Mesodermal cell (in vitro differentiated cells): Measurements from ENCODE around the gene LRRC8D.

ENCODE experiments used
- H3K27ac ChIP-seq: 2 replicates; pipeline ENCODE4 v1.7.0; 2013; ENCODE audit warnings: mild to moderate bottlenecking, low read depth, low read length, moderate library complexity; ENCODE audit not compliant: severe bottlenecking
- H3K36me3 ChIP-seq: 2 replicates; pipeline ENCODE4 v1.7.1; 2013; ENCODE audit warnings: mild to moderate bottlenecking, low read length, moderate library complexity; ENCODE audit not compliant: control insufficient read depth, insufficient read depth
- H3K4me1 ChIP-seq: one replicate; pipeline ENCODE4 v1.7.1; 2013; ENCODE audit warnings: mild to moderate bottlenecking, low read length; ENCODE audit not compliant: insufficient read depth, control insufficient read depth, poor library complexity, severe bottlenecking
- H3K4me3 ChIP-seq: 2 replicates; pipeline ENCODE4 v1.7.0; 2013; ENCODE audit warnings: low read length, control low read depth, mild to moderate bottlenecking; ENCODE audit not compliant: insufficient read depth, poor library complexity, severe bottlenecking; ENCODE audit errors: extremely low read depth
- H3K9me3 ChIP-seq: 2 replicates; pipeline ENCODE4 v1.7.1; 2013; ENCODE audit warnings: mild to moderate bottlenecking, low read length, moderate library complexity; ENCODE audit not compliant: control insufficient read depth
- WGBS, 2 experiments: methylation state at CpG; one replicate each; pipeline ENCODE4 v1.1.5; 2013; ENCODE audit warnings: missing lambda C conversion rate in 2 of 2; ENCODE audit not compliant: insufficient coverage in 2 of 2; 5-methylcytosine and 5-hydroxymethylcytosine counted together

Gene LRRC8D

GRCh38 chr1:89822109-89822962 lies 1.5 kb downstream of the LRRC8D start:
- no peak overlapping the region for H3K27ac ChIP-seq
- 55 to 62% methylated on average over 15 to 16 of the region's 17 CpGs for WGBS, 2 experiments

GRCh38 chr1:89822999-89823628 lies 2.3 kb downstream of the LRRC8D start:
- 88 to 100% methylated on average over 1 of the region's 4 CpGs for WGBS, 2 experiments
- Histone ChIP-seq H3K36me3 (peaks cover 5% of the 10 kb centered on the region), H3K9me3 (no peaks in the 10 kb centered on the region), H3K27ac (no peak overlapping the region), H3K4me1 (peaks cover 5% of the 10 kb centered on the region), H3K4me3 (no peak overlapping the region)

More at GRCh38 chr1:89822109-89822962, 1.5 kb downstream of the LRRC8D start:
- Histone ChIP-seq H3K9me3 (no peaks in the 10 kb centered on the region), H3K36me3 (peaks cover 5% of the 10 kb centered on the region), H3K4me1 (peaks cover 5% of the 10 kb centered on the region), H3K4me3 (peak overlapping the region; percentile 71)

- Histone ChIP-seq H3K4me3 (no peak overlapping the region), H3K4me1 (peaks cover 5% of the 10 kb centered on the region), H3K27ac (no peak overlapping the region), H3K36me3 (peaks cover 5% of the 10 kb centered on the region), H3K9me3 (no peaks in the 10 kb centered on the region)
- 90 to 95% methylated on average over 4 to 5 of the region's 6 CpGs for WGBS, 2 experiments
Measured at GRCh38 chr1:89823679-89824292, 3.0 kb downstream of the LRRC8D start.

DNA sequence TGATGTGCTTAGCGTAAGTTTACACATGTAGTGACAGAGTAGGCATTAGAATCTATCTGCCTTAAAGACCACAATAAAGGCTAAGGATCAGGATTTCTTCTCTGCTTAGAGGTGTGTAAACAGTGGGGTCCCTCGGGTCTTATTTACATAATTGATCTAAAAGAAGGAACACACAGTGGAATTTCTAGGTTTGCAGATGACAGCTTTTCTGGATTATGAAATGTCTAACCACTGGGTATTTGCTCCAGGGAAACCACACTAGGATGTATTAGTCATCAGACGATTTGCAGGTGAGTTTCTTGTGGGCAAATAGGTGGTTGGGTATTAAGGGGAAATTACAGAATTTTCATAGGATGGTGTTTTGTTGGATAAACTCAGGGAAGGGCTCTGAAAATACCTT lies 5.8 kb downstream of the LRRC8D start:
- H3K4me1 ChIP-seq: peaks cover 11% of the 10 kb centered on the region
- no peak overlapping the region for H3K4me3 ChIP-seq
- no peaks in the 10 kb centered on the region for H3K9me3 ChIP-seq
- peaks cover 5% of the 10 kb centered on the region for H3K36me3 ChIP-seq
- WGBS, 2 experiments: 70 to 100% methylated on average over 2 of the region's 3 CpGs
- H3K27ac ChIP-seq: no peak overlapping the region

- WGBS, 2 experiments: 100% methylated on average over 1 of the region's 3 CpGs; no CpG with 5 or more reads in 1 of the 2 experiments
- Histone ChIP-seq H3K9me3 (no peaks in the 10 kb centered on the region), H3K36me3 (peaks cover 5% of the 10 kb centered on the region), H3K27ac (no peak overlapping the region), H3K4me3 (no peak overlapping the region), H3K4me1 (peaks cover 18% of the 10 kb centered on the region)
Measured at GRCh38 chr1:89827330-89827729, 6.5 kb downstream of the LRRC8D start.

- 100% methylated on average over 1 of the region's 1 CpG for WGBS, 2 experiments
Measured at GRCh38 chr1:89827902-89828301, 7.1 kb downstream of the LRRC8D start.

GRCh38 chr1:89829186-89829585 lies 8.4 kb downstream of the LRRC8D start:
- 100% methylated on average over 2 of the region's 4 CpGs; no CpG with 5 or more reads in 1 of the 2 experiments for WGBS, 2 experiments
- Histone ChIP-seq H3K36me3 (peaks cover 5% of the 10 kb centered on the region), H3K4me3 (no peak overlapping the region), H3K4me1 (peaks cover 24% of the 10 kb centered on the region), H3K9me3 (no peaks in the 10 kb centered on the region), H3K27ac (no peak overlapping the region)

More at GRCh38 chr1:89827902-89828301, 7.1 kb downstream of the LRRC8D start:
- H3K27ac ChIP-seq: no peak overlapping the region
- peaks cover 5% of the 10 kb centered on the region for H3K36me3 ChIP-seq
- H3K4me3 ChIP-seq: no peak overlapping the region
- peaks cover 23% of the 10 kb centered on the region for H3K4me1 ChIP-seq
- no peaks in the 10 kb centered on the region for H3K9me3 ChIP-seq

DNA sequence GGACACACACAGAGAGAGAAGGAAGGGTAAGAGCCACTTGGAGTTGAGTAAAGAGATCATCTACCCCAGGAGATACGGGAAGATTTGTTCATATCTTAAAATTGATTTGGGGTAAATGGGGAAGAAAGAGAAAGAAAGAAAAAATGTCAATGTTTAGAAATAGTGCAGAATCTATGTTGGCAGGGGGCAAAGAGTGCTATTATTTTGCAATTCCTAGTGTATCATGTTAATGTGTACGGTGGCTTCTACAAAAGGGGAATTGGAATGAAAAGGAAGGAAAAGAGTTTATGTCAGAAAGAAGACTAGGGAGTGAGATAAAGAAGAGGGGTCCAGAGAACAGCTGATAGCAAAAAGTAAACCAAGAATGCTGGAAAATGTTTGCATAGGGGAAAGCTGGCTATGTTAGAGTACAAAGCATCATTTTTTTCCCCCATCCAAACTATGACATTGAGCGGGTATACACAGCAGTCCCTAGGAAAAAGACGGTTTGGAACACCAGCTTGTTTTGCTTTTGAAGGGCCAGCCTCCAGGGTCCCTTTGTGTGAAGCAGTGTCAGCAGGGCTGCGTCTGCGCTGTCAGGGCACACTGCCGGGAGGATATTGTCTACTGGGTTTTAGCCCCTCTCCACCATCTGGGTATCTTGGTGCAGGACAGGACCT lies 10.8 kb downstream of the LRRC8D start:
- Histone ChIP-seq H3K36me3 (peaks cover 2% of the 10 kb centered on the region), H3K4me3 (no peak overlapping the region), H3K9me3 (no peaks in the 10 kb centered on the region), H3K27ac (peak overlapping the region; percentile 50), H3K4me1 (peaks cover 25% of the 10 kb centered on the region)
- 35 to 43% methylated on average over 4 to 5 of the region's 7 CpGs for WGBS, 2 experiments

GRCh38 chr1:89832496-89833127 lies 11.8 kb downstream of the LRRC8D start:
- 83 to 90% methylated on average over 3 of the region's 6 CpGs for WGBS, 2 experiments
- no peaks in the 10 kb centered on the region for H3K36me3 ChIP-seq
- H3K4me3 ChIP-seq: no peak overlapping the region
- H3K27ac ChIP-seq: peak overlapping the region; percentile 50
- no peaks in the 10 kb centered on the region for H3K9me3 ChIP-seq
- peaks cover 34% of the 10 kb centered on the region for H3K4me1 ChIP-seq
